ENCODE data around the gene CPLANE2.
"Not testable (repeated sequence)": the region's sequence is repeated elsewhere in the genome, so short reads cannot be mapped to it uniquely, and the experiment has no call there.

The CPLANE2 gene

GRCh38 chr1:16257968-16258367 is 21.0 kb upstream of the CPLANE2 start:
- H3K27ac Mint-ChIP-seq: no peak overlapping the region
- H3K36me3 Mint-ChIP-seq (ENCODE audit: low read depth): peaks cover 21% of the 10 kb centered on the region
- H3K4me1 Mint-ChIP-seq: peaks cover 5% of the 10 kb centered on the region
- no peaks in the 10 kb centered on the region for H3K27me3 Mint-ChIP-seq (ENCODE audit: low read depth)
- no peak overlapping the region for H3K4me3 Mint-ChIP-seq
- no peaks in the 10 kb centered on the region for H3K9me3 Mint-ChIP-seq
- no peak for TF ChIP-seq CTCF (IDR thresholded peaks at IDR 0.05; ENCODE audit: unreplicated experiment in 3 of 3)

GRCh38 chr1:16257556-16257955 is 20.6 kb upstream of the CPLANE2 start:
- H3K27ac Mint-ChIP-seq; H3K4me1 Mint-ChIP-seq; H3K9me3 Mint-ChIP-seq; H3K27me3 Mint-ChIP-seq (ENCODE audit: low read depth); H3K4me3 Mint-ChIP-seq: not testable (repeated sequence)
- peaks cover 25% of the 10 kb centered on the region for H3K36me3 Mint-ChIP-seq (ENCODE audit: low read depth)

DNA sequence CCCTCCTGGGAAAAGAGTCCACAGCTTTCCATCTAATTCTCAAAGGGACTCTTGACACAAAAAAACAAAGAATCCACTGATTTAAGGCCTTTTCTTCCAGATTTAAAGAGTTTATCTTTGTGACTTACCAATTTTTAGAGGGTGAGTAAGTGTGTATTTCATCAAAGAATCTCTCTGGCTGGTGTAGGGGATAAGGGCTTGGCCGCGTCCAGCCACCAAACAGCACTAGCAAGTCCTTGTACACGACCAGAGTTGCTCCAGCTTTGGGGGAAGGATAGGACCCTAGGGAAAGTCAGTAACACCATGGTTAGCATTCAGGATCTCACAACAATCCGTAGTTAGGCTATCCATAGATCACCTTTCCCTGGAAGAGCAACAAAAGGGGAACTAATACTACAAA is 19.5 kb upstream of the CPLANE2 start:
- no peaks in the 10 kb centered on the region for H3K27me3 Mint-ChIP-seq (ENCODE audit: low read depth)
- H3K4me3 Mint-ChIP-seq: no peak overlapping the region
- peaks cover 4% of the 10 kb centered on the region for H3K4me1 Mint-ChIP-seq
- no peak overlapping the region for H3K27ac Mint-ChIP-seq
- peaks cover 34% of the 10 kb centered on the region for H3K36me3 Mint-ChIP-seq (ENCODE audit: low read depth)
- H3K9me3 Mint-ChIP-seq: no peaks in the 10 kb centered on the region
- TF ChIP-seq CTCF (IDR thresholded peaks at IDR 0.05; ENCODE audit: unreplicated experiment in 3 of 3): no peak

DNA sequence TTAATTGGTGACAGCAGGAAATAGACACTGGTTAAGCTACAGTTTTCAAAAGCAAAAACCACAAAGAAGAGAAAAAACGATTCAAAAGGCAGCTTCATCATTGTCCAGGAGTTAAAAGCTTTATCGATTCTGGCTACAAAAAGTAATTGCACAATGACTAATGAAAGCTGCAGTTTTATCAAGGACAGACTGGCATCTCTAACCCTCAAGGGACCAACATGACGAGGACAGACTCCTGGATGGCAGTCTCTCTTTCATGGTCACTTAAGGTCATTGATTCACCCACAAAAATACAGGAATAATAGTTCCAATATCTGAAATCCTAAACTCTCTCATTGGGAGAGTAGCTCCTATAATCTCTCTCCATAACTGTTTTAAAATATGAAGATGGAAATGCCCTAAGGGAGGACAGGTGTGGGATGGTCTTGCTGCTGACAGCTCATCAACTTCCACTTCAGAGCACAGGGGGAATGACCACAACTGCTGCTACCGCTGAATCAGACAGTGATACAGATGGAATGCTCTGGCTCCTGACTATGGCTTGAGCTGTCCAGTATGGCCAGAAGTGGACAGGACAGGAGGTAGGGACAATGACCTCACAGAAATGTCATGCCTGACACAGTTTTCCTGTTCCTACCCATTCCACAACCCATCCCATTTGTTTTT is 17.4 kb upstream of the CPLANE2 start:
- no peak for TF ChIP-seq CTCF (IDR thresholded peaks at IDR 0.05; ENCODE audit: unreplicated experiment in 3 of 3)
- Mint-ChIP-seq H3K36me3 (ENCODE audit: low read depth) (peaks cover 37% of the 10 kb centered on the region), H3K4me1 (peaks cover 7% of the 10 kb centered on the region), H3K27me3 (ENCODE audit: low read depth) (no peaks in the 10 kb centered on the region), H3K9me3 (no peaks in the 10 kb centered on the region), H3K27ac (no peak overlapping the region), H3K4me3 (no peak overlapping the region)

DNA sequence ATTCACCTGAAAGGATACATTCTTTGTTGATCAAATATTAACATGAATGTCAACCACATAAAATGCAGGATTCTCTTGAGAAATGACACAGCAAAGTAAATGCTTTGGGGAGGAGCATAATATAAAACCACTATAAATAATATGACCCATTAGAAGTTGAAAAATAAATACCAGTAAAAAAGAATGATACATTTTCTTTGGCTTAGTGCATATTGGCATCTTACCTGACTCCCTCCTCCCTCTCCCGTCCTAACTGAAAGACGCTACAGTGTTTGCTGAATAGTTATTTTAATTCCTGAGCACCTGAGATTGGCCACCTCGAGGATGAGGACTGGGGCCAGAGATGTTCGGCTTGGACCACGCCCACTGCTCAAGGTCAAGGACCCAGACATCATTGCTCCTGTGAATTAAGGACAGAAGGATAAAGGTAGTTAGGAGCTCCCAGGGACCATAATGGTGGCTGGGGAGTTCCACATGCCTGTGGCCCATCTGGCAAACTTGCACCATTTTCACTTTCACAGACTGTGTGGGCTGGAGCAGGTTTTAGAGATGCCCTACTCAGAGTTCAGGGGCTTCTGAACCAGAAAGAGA is 16.4 kb upstream of the CPLANE2 start:
- no peak for TF ChIP-seq CTCF (IDR thresholded peaks at IDR 0.05; ENCODE audit: unreplicated experiment in 3 of 3)
- Mint-ChIP-seq H3K9me3 (no peaks in the 10 kb centered on the region), H3K4me1 (peaks cover 17% of the 10 kb centered on the region), H3K27me3 (ENCODE audit: low read depth) (no peaks in the 10 kb centered on the region), H3K36me3 (ENCODE audit: low read depth) (peaks cover 45% of the 10 kb centered on the region), H3K27ac (no peak overlapping the region), H3K4me3 (no peak overlapping the region)

DNA sequence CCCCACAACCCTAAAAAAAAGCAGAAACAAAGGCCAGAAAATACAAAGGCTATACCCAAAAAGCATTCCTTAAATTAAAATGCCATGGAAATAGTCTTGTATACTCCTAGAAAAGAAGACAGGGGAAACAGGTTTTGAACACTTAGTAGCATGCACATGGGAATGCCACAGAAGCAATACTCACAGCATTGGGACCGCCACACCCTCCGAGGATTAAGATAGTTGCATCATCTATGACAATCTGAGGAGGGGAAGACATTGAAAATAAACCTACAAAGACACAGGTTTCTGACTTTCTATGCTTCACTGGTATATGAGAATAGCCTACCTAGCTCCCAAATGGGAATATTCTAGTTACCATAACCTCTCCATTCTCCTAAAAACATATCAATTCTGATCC is 15.9 kb upstream of the CPLANE2 start:
- no peaks in the 10 kb centered on the region for H3K27me3 Mint-ChIP-seq (ENCODE audit: low read depth)
- peaks cover 22% of the 10 kb centered on the region for H3K4me1 Mint-ChIP-seq
- H3K4me3 Mint-ChIP-seq: no peak overlapping the region
- peaks cover 45% of the 10 kb centered on the region for H3K36me3 Mint-ChIP-seq (ENCODE audit: low read depth)
- TF ChIP-seq CTCF (IDR thresholded peaks at IDR 0.05; ENCODE audit: unreplicated experiment in 3 of 3): no peak
- no peaks in the 10 kb centered on the region for H3K9me3 Mint-ChIP-seq
- no peak overlapping the region for H3K27ac Mint-ChIP-seq
